HS-27A (cell line): ENCODE data around the gene ZBTB37.
"Not testable (repeated sequence)": the region's sequence is repeated elsewhere in the genome, so short reads cannot be mapped to it uniquely, and the experiment has no call there.

Experiments used
- DNase-seq: peaks from one replicate; pipeline ENCODE4 v3.0.0-alpha.2; 2012; ENCODE audit warnings: low read depth, missing footprints

The ZBTB37 gene

DNA sequence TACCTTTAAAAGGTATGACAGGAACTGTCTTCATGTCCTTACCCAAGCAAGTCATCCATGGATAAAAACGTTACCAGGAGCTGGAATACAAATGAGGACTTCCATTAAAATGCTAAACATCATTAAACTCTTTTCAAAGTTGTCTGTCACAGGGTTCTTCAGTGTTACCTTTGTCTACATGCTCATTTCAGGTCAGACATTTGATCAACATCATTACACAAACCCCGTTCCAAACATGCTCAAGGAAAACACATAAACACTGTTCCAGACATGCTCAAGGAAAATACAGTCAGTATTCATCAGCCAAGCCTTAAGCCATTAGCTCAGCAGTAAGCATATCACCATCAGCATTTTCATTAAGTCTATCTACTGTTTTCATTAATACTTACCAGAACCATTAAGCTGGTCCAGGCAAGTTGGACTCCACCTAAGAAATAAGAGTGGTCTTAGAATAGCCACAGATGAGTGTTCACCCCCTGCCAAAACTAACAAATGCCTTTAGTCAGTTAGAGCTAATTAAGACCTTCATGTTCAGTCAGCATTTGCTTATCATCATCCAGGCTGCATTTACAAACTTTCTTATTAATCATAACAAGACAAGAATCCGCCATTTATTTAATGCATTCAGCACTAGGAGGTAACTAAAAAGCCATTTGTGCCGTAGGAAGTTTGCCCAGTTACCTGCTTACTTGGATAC is 2.6 kb upstream of the ZBTB37 start:
- DNase-seq: no peak

DNA sequence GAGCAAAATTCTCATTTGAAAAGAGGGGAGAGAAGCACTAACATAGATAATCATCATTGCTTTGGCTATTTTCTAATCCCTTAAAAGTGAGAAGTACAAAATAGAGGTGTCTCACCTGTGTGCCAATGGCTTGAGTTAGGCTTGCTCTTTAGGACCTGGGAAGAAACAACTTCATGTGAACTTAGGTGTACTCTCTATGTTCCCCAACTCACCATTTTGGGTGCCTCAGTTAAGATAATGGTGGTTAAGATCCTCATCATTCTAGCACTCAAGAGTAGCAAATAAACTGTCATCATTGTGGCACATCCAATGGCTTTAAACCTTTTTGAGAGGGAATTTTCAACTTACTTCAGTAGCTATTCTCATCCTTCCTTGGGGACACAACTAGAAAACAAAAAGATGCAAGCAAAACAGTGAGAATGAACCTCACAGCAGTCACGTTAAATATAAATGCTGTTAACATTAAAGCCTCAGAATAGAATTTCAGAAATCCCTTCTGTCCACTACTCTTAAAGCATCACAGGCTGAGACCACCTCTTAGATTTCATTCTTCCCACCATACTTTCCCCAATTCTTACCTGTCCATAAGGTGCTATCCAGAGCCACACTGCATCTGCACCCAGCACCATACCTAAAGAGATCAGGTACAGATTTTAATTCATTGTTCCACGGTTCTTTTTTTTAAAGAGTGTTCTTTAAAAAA is 1.6 kb upstream of the ZBTB37 start:
- DNase-seq: no peak

DNA sequence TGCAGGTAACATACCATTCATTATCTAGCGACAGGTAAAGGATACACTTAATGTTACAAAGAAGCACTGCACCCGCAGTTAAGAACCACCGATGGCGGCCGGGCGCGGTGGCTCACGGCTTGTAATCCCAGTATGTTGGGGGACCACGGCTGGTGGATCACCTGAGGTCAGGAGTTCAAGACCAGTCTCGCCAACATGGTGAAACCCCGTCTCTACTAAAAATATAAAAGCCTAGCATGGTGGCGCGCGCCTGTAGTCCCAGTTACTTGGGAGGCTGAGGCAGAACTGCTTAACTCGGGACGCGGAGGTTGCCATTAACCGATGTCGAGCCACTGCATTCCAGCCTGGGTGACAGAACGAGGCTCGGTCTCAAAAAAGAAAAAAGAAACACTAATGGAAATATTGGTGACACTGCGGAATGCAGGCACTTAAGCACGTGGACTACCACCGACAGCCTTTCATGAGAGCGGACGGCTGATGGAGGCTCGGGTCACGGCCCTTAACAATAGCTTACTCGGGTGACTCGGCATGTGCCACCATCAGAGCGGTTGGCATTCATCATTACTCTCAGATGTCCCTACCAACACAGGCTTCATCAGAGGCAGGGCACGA is 933 bp upstream of the ZBTB37 start:
- no peak for DNase-seq

DNA sequence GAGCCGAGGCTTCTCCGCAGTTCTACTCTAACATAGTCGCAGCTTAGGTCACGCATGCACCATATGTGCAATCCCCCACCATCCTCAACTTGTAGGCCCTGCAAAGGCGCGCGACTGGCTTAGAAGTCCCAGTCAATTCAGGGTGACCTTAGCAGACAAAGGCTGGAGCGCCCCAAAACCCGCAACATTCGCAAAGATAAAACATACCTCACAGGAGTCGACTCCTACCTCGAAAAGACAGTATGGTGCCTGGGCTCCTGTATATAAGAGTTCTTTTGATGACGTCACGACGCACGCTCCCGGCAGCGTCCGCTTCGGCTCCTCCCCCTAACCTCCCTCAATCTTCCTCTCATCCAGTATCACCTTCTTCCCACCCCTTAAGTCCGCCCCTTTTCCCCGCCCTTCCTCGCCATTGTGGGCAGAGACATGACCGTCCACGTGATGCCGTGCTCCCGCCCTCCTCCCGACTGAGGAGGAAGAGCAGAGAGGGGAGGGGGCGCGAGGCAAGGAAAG is 371 bp upstream of the ZBTB37 start, which contains the start of gene GAS5:
GAS5 (minus strand) TSS at position 237 of the 513 bp plus-strand sequence.
- peak; percentile 97 for DNase-seq

DNA sequence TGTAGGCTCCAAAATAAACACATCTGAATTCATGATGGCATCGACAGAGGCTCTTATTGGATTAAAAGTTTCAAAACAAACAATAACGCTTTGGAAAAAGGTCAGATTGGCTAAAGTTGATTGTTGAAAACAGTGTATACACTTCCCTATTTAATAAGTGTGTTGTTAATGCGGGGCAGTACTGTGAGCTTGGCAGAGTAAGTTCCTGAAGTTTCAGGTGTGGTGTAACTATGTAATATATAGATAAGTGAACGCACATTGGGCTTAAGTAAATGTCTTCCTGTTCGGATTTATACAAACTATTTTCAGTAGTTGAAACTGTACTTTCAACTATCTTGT is 810 bp downstream of the ZBTB37 start:
- no peak for DNase-seq

DNA sequence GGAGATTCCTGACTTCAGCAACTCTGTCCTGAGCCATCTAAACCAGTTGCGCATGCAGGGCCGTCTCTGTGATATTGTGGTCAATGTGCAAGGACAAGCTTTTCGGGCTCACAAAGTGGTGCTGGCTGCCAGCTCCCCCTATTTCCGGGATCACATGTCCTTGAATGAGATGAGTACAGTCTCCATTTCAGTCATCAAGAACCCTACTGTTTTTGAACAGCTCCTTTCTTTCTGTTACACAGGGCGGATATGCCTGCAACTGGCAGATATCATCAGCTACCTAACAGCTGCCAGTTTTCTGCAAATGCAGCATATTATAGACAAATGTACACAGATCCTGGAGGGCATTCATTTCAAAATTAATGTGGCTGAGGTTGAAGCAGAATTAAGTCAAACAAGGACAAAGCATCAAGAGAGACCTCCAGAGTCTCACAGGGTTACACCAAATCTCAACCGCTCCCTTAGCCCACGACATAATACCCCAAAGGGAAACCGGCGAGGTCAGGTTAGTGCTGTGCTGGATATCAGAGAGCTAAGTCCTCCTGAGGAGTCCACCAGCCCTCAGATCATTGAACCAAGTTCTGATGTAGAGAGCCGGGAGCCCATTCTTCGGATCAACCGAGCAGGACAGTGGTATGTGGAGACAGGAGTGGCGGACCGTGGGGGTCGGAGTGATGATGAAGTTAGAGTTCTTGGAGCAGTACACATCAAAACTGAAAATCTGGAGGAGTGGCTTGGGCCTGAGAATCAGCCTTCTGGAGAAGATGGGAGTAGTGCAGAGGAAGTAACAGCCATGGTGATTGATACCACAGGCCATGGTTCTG is 2.3 kb downstream of the ZBTB37 start:
- no peak for DNase-seq

DNA sequence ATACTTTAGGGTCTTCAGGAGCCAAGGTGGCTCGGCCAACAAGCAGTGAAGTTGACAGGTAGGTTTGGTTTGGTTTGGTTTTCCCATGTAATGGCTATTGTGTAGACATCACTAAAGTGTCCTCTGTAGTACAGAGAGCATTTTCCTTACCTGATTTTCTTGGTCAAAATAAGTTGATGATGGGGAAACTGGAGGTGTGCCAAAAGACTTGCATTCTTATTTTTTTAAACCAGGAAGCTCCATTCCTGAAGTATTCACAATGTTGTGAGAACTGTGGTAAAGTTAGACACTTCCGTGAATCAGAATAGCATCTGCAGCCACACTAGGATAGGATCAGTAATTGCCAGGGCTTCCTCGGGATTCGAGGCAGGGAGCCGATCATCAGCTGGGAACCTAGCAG is 2.9 kb downstream of the ZBTB37 start:
- DNase-seq: no peak

DNA sequence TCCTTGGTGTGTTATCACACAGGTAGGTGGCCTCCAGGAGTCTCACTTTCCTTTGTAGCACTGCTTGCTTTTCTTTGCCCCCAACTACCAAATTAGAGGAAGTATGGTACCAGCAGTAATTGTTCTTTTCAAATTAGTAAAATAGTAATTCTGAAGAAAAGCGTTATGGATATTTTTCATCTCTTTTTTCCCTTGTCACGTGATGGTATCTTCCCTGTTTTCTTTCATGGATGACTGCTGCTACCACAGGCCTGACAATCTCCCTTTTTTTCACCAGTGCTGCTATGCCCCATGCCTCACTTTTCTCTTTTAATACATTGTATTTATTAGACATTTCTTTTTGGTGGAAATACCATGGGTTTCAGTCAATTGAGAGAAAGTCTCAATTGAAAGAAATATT is 3.3 kb downstream of the ZBTB37 start:
- DNase-seq: no peak

DNA sequence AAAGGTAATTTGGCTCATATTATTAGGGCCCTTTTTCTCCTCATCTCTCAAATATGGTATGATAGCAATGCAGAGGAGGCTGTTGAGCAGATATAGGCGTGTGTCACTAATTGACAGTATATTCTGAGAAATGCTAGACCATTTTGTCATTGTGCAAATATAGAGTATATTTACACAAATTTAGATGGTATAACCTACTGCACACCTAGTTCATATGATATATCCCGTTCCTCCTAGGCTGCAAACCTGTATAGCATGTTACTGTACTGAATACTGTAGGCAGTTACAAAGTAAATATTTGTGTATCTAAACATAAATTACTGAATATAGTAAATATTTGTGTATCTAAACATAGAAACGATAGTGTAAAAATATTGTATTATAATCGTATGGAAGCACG is 8.6 kb downstream of the ZBTB37 start:
- DNase-seq: no peak

DNA sequence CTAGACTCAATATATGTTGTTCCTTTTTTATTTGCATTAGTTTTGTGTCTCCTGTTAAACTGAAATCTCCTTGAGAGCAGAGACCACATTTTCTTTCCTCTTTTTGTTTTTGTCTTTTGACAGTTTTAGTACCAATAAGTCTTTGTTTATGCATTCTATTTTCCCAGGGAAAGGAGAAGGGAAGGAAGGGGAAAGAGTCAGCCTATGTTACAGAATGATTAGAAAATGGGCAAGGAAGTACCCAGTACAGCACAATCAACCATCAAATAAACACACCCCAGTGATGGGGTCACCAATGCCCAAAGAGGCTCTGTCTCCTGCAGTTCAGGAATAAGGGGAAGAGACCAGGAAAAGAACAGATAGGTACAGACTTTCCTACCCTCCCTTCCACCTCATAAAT is 10.1 kb downstream of the ZBTB37 start:
- no peak for DNase-seq

DNA sequence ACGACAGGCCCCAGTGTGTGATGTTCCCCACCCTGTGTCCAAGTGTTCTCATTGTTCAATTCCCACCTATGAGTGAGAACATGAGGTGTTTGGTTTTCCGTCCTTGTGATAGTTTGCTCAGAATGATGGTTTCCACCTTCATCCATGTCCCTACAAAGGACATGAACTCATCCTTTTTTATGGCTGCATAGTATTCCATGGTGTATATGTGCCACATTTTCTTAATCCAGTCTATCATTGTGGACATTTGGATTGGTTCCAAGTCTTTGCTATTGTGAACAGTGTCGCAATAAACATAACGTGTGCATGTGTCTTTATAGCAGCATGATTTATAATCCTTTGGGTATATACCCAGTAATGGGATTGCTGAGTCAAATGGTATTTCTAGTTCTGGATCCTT is 12.9 kb downstream of the ZBTB37 start:
- DNase-seq: not testable (repeated sequence)

DNA sequence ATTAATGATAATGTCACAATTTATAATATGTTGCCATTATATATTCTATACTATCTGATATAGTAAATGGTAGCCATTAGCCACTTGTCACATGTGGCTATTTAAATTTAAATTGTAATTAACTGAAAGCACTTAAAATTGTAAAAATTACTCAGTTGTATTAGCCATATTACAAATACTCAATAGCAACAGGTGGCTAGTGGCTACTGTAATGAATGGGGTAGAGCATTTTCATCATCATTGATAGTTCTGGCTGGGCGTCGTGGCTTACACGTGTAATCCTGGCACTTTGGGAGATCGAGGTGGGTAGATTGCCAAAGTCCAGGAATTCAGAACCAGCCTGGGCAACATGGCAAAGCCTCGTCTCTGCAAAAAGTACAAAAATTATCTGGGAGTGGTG is 16.5 kb downstream of the ZBTB37 start:
- DNase-seq: no peak

DNA sequence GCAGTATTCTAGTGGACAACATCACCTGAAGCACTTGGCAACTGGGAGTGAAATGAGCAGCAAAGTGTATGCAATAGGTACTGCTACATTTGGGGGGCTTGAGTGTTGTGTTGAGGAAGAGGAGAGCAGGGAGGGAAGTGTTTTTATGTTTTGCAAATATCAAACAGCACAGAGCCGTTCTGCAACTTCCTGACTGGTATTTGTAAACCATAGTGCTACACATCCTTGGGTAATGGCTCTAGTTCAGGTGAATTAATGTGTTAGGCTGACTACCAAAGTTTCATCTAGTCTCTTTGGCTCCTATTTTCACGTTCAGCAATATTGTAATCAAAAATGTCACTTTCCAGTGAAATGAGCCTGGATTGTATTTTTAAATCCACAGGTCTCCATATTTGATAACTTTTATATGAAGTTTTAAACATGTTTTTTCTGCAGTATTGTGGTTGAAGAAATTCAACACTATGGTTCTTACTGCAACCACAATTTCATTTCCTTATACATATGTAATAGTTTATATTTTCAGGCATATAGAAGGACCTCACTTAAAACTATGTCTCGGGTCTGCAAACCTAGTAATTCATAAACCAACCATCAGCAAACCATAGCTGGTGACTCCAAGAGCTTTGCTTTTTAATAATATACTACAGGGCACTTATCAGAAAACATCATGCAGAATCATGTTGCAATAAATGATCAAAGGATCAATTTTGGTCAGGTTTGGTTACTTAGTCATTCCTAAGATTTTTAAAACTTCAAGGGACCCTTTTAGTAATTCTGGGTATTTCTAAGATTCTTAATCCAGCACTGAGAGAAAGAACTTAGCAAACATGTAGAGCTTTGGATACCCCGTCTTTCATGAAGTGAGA is 18.8 kb downstream of the ZBTB37 start:
- DNase-seq: no peak

DNA sequence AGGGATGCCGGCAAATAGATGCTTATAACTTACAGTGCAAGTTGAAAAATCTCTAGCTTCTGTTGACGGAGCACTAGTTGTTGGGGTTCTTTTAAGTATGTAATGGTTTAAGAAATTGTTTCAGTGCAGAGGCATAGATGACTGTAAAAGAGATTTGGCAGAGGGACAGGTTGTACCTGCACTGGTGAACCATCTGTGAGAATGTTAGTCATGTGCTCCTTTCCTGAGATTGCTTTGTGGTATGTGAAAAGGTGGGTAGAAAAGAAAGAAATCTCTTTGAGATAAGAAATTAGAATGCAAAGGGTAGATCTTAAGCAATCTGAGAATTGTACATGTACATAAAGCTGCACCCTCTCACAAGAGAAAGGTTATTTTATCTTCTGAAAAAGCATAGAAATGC is 19.4 kb downstream of the ZBTB37 start:
- no peak for DNase-seq

DNA sequence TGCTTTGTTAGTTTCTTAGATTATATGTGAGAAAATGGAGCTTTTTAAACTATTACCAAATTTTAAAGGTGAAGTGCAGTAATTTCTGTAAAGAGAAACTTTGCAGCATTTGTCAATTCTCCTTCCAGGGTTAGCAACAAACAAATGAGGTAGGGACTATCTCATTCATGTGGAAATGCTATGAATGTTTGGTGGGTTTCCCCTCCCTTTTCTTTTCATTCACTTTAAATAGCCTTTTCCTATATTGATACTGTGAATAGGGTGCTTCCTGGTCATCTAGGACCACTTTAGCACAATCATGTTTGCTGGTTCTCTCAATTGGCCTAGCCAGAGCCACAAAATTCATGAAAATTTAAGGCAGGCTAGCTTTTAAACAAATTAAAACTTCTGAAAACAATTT is 20.6 kb downstream of the ZBTB37 start:
- DNase-seq: no peak

DNA sequence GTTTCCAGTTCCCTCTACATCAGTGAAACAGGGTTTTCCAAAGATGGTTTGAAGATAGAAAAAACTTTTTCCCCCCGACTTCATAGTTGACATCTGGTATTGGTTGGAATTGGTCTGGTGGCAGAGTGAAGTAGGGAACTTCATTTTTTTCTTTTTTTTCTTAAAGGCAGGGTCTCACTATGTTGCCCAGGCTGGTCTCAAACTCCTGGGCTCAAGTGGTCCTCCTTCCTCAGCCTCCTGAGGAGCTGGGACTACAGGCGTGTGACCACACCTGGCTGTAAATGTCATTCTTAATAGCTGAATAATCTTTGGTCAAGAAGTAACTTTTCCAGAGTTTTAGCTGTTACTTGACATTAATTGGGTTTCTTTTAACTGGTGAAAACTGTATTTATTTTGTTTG is 21.7 kb downstream of the ZBTB37 start:
- DNase-seq: no peak

DNA sequence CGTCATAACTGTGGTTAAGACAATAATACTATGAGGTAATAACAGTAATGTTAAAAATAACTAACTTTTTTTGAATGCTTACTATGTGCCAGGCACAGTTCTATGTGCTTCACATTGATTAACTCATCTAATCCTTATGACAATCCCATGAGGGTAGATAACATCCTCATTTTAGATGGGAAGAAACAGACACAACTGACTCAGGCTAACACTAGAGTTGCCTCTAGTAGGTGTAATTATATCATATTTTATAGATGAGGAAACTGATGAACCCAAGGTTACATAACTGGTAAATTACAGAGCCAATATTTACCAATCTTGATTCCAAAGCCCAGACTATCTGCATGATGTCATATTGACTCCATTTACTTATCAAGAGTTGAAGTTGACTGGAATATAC is 25.4 kb downstream of the ZBTB37 start:
- DNase-seq: no peak

DNA sequence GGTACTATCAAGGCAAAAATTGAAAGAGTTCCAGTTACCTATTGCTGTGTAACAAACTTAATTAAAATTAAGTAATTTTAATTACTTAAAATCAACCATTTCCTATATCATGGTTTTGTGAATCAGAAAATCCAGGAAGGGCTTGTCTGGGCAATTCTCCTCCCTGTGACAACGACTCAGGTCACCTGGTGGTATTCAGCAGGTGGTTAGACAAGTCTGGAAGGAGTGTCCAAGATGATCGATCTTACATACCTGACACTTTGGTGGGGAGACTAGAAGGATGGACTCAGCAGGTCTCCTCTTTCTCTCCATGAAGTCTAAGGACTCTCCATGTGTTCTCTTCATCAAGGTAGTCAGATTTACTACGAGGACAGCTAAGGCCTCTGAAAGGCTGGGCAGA is 26.0 kb downstream of the ZBTB37 start:
- DNase-seq: no peak

DNA sequence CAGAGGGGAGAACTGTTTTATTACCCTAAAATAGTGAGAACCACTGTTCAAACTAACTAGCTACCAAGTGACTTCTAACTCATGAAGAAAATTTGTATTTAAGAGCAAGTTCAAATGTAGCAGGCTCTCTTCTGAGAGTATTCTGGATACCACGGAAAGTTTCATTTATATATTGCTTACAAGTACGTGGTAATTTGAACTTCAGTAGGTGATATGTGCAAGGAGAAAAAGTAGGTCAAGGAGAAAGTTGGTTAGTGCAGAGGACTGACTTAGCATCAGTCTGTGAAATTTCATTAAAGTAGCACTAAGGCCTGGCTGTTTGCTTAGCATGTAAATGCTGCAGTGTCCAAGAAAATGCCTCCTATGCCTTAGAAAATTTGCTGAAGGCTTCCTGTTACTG is 32.2 kb downstream of the ZBTB37 start:
- DNase-seq: no peak

DNA sequence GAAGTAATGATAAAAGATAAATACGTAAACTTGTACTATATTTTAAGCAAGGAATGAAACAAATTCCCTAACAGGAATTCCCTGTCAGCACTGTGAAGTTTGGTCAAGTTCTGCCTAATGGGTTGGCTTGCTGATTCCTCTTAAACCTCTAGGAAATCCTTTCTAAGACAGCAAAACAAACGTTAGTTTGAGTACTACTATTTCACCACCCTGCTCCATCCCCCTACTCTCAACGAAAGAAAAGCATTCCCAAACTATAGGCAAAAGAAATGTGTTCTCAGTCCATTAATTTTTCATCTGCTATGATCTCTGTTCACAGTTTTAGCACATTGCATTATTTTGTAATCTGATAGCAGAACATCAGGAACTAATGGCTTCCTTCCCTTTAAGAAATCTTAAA is 32.8 kb downstream of the ZBTB37 start:
- DNase-seq: no peak

DNA sequence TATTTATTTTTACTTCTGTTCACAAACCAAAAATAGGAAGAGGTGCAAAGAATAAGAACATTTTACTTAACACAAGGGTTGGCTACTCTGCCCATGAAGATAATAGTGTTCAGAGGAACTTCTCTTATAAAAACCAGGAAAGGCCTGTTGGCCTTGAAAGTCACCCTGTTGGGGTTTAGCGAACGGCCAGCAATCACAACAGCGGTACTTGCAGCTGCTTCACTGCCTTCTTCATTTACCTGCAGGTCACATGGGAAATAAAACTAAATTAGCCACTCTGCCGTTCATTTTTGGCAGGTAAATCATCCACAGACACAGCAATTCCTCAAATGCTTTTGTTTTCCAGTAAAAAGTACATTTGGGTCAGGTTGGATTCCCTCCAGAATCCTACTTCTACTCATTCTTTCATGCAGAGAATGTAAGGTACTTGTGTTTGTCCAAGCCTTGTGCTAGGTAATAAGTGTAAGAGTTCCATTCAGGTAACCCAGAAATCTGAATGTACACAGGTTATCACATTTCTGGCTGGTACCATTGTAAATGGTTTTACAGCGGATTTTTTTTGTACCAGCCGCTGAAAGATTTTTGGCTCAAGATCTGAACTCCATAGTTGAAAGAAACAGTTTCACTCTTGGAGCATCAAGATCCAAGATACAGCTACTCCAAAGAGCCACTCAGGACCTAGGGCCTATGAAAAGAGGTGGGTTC is 35.8 kb downstream of the ZBTB37 start:
- DNase-seq: no peak
